HepG2 (cell line): ENCODE results near the gene PSMG4. TPM values are rescaled to one million over a fixed set of nuclear protein-coding genes. Genes with fewer than 3 reads are reported as not detected.

Experiments used
- ATAC-seq: fragments of 200-7000 bp; cut with Tn5 transposase; 3 replicates; pipeline ENCODE4 v1.9.1; 2020; ENCODE audit warnings: mild to moderate bottlenecking, moderate library complexity
- BruUV-seq: library from RNA; stranded (reverse); fragments of 400-500 nt; replicated peaks from 2 replicates; lab custom pipeline; 2021; lab: Mats Ljungman, UMichigan
- CTCF ChIA-PET: fragments of 300-600 bp; formaldehyde crosslinking; extraction: SDS; loops from one replicate; lab custom pipeline; 2021; ENCODE audit warnings: low total read pairs, inconsistent platforms, low intra/inter-chr PET ratio; lab: Yijun Ruan, JAX
- POLR2A ChIA-PET: fragments of 350-600 bp; sonication (Branson Sonifier 250); formaldehyde crosslinking; loops from one replicate; lab custom pipeline; 2020; ENCODE audit warnings: antibody characterized with exemption, inconsistent platforms; lab: Yijun Ruan, JAX
- DNase-seq: peaks from one replicate; pipeline ENCODE4 v3.0.0-alpha.2; 2015; ENCODE audit warnings: low spot score
- FAIRE-seq: peaks from 3 replicates; lab custom pipeline; 2011; peaks lifted over from hg19 to GRCh38; lab: Jason Lieb, UNC
- H2AFZ ChIP-seq: one replicate; pipeline ENCODE4 v1.6.1; 2011; ENCODE audit warnings: low read length, inconsistent platforms
- H3K27ac ChIP-seq: fragments of 300-600 bp; 3 replicates; pipeline ENCODE4 v1.8.0; 2011; ENCODE audit warnings: mixed run types, mild to moderate bottlenecking, mixed read lengths, low read length, inconsistent platforms; ENCODE audit not compliant: insufficient read depth; ENCODE audit errors: extremely low read length
- H3K27me3 ChIP-seq, 2 experiments: fragments of 200-600 bp in 1 of 2; 2 replicates in 1 of 2; 3 replicates in 1 of 2; pipeline versions ENCODE4 v1.6.0 to v1.8.0; 2011; ENCODE audit warnings: low read length in 2 of 2, mild to moderate bottlenecking in 2 of 2, moderate library complexity in 2 of 2, inconsistent platforms in 1 of 2; ENCODE audit not compliant: insufficient read depth in 2 of 2, control insufficient read depth in 1 of 2
- H3K36me3 ChIP-seq, 2 experiments: fragments of 200-600 bp in 1 of 2; replicated peaks in 1 of 2; 2 replicates in 1 of 2; 3 replicates in 1 of 2; pipeline versions ENCODE4 v1.5.1 to v1.8.0; 2011; ENCODE audit warnings: low read length in 2 of 2, inconsistent platforms in 1 of 2; ENCODE audit not compliant: insufficient read depth in 2 of 2, control insufficient read depth in 1 of 2
- H3K4me1 ChIP-seq: 2 replicates; pipeline ENCODE4 v1.5.1; 2012; ENCODE audit warnings: low read length, inconsistent platforms; ENCODE audit not compliant: insufficient read depth
- H3K4me2 ChIP-seq: 2 replicates; pipeline ENCODE4 v1.6.0; 2011; ENCODE audit warnings: low read depth, low read length, inconsistent platforms
- H3K4me3 ChIP-seq, 3 experiments: fragments of 200-600 bp in 1 of 3; sonication (generic), shearing (Covaris generic) in 1 of 3; replicated peaks in 1 of 3; 2 replicates each; pipeline ENCODE4 v1.5.1; 2011 to 2016; ENCODE audit warnings: low read length in 3 of 3, inconsistent platforms in 2 of 3, low read depth in 2 of 3, mild to moderate bottlenecking in 2 of 3, control low read depth in 1 of 3, mixed read lengths in 1 of 3; ENCODE audit not compliant: insufficient read depth in 1 of 3
- H3K79me2 ChIP-seq: one replicate; pipeline ENCODE4 v1.6.1; 2011; ENCODE audit warnings: low read length, inconsistent platforms; ENCODE audit not compliant: insufficient read depth
- H3K9ac ChIP-seq: 2 replicates; pipeline ENCODE4 v1.6.0; 2011; ENCODE audit warnings: mild to moderate bottlenecking, low read depth, low read length, inconsistent platforms; ENCODE audit not compliant: insufficient read depth
- H3K9me3 ChIP-seq: 2 replicates; pipeline ENCODE4 v1.5.1; 2012; ENCODE audit warnings: mild to moderate bottlenecking, low read length
- H4K20me1 ChIP-seq: 2 replicates; pipeline ENCODE4 v1.6.0; 2011; ENCODE audit warnings: inconsistent platforms, mild to moderate bottlenecking, low read length, moderate library complexity; ENCODE audit not compliant: insufficient read depth
- BATF2 ChIP-seq: sonication (generic); formaldehyde crosslinking; IDR thresholded peaks from 2 replicates; pipeline ENCODE4 v1.8.0; 2022; ENCODE audit warnings: mild to moderate bottlenecking, missing genetic modification reagents, moderate library complexity
- EEA1 ChIP-seq: sonication (generic); formaldehyde crosslinking; IDR thresholded peaks from 2 replicates; pipeline ENCODE4 v1.5.1; 2020; ENCODE audit warnings: mild to moderate bottlenecking, missing genetic modification reagents, borderline replicate concordance
- FOSL2 ChIP-seq: sonication (generic); formaldehyde crosslinking; IDR thresholded peaks from 2 replicates; pipeline ENCODE4 v1.4.0; 2020; ENCODE audit warnings: missing genetic modification reagents
- PAX8 ChIP-seq: sonication (generic); formaldehyde crosslinking; IDR thresholded peaks from 2 replicates; pipeline ENCODE4 v1.8.0; 2022; ENCODE audit warnings: mild to moderate bottlenecking, missing genetic modification reagents, borderline replicate concordance
- RFX5 ChIP-seq: IDR thresholded peaks from 2 replicates; pipeline ENCODE4 v1.6.1; 2011; ENCODE audit warnings: low read depth, low read length, improper control_type of control experiment
- RORA ChIP-seq: sonication (generic); formaldehyde crosslinking; IDR thresholded peaks from 2 replicates; pipeline ENCODE4 v1.5.0; 2020; ENCODE audit warnings: mild to moderate bottlenecking, missing genetic modification reagents, moderate library complexity
- SMAD3 ChIP-seq: sonication (generic); formaldehyde crosslinking; IDR thresholded peaks from 2 replicates; pipeline ENCODE4 v1.4.0; 2020; ENCODE audit warnings: missing genetic modification reagents
- SSRP1 ChIP-seq: IDR thresholded peaks from 2 replicates; pipeline ENCODE4 v1.6.1; 2016; ENCODE audit warnings: control low read depth
- TFDP1 ChIP-seq: IDR thresholded peaks from 2 replicates; pipeline ENCODE4 v1.6.1; 2016; ENCODE audit warnings: missing compliant biosample characterization, missing genetic modification reagents, borderline replicate concordance
- THAP11 ChIP-seq: IDR thresholded peaks from 2 replicates; pipeline ENCODE4 v1.6.1; 2016; ENCODE audit warnings: missing biosample characterization, missing genetic modification reagents
- TMF1 ChIP-seq: sonication (generic); formaldehyde crosslinking; IDR thresholded peaks from 2 replicates; pipeline ENCODE4 v1.8.1; 2022; ENCODE audit warnings: low read depth, missing genetic modification reagents
- YY1 ChIP-seq: IDR thresholded peaks from 2 replicates; pipeline ENCODE4 v1.6.1; 2011; ENCODE audit warnings: low read length, low read depth, moderate library complexity, mild to moderate bottlenecking; ENCODE audit not compliant: insufficient read depth, insufficient replicate concordance
- ZBTB33 ChIP-seq: sonication (generic); formaldehyde crosslinking; IDR thresholded peaks from 2 replicates; pipeline ENCODE4 v1.4.0; 2020; ENCODE audit warnings: missing genetic modification reagents
- ZNF451 ChIP-seq: sonication (generic); formaldehyde crosslinking; IDR thresholded peaks from 2 replicates; pipeline ENCODE4 v1.5.0; 2020; ENCODE audit warnings: mild to moderate bottlenecking, missing genetic modification reagents
- ZNF546 ChIP-seq: sonication (generic); formaldehyde crosslinking; conservative IDR thresholded peaks from 2 replicates; pipeline ENCODE4 v1.8.1; 2023; ENCODE audit warnings: mild to moderate bottlenecking, missing genetic modification reagents
- ZNF605 ChIP-seq: sonication (generic); formaldehyde crosslinking; IDR thresholded peaks from 2 replicates; pipeline ENCODE4 v1.8.0; 2022; ENCODE audit warnings: mild to moderate bottlenecking, missing genetic modification reagents
- ZNF619 ChIP-seq: sonication (generic); formaldehyde crosslinking; IDR thresholded peaks from 2 replicates; pipeline ENCODE4 v1.4.0; 2020; ENCODE audit warnings: mild to moderate bottlenecking, missing genetic modification reagents
- ZNF724P ChIP-seq: sonication (generic); formaldehyde crosslinking; IDR thresholded peaks from 2 replicates; pipeline ENCODE4 v1.8.0; 2022; ENCODE audit warnings: missing genetic modification reagents, borderline replicate concordance
- ZNF737 ChIP-seq: sonication (generic); formaldehyde crosslinking; IDR thresholded peaks from 2 replicates; pipeline ENCODE4 v1.5.0; 2020; ENCODE audit warnings: missing genetic modification reagents, mild to moderate bottlenecking, borderline replicate concordance
- ZNF841 ChIP-seq: sonication (generic); formaldehyde crosslinking; IDR thresholded peaks from 2 replicates; pipeline ENCODE4 v1.8.1; 2023; ENCODE audit warnings: missing genetic modification reagents, borderline replicate concordance
- WGBS: methylation state at CpG from one replicate; pipeline ENCODE4 v1.1.6; 2017; ENCODE audit warnings: low lambda C conversion rate; 5-methylcytosine and 5-hydroxymethylcytosine counted together
- in situ Hi-C: cut with HindIII; loops from 2 replicates; pipeline ENCODE4 v1.10.0; 2017; ENCODE audit warnings: low pct_unique_long_range_greater_than_20kb; ENCODE audit not compliant: extremely low pct_ligation_motif_present
- intact Hi-C: fragments of 100-400 bp; cut with micrococcal nuclease; formaldehyde crosslinking; loops from one replicate; pipeline ENCODE4 v1.10.0; 2022; ENCODE audit not compliant: unreplicated experiment
- polyA plus RNA-seq, 8 experiments: library from polyadenylated mRNA; depleted of rRNA in 3 of 8; stranded (reverse) in 7 of 8; unstranded in 1 of 8; fragments of >200 nt; fragmentation: Illumina TruSeq in 4 of 8; extraction: Trizol in 4 of 8; gene quantifications; 2 replicates each; pipeline versions ENCODE4 v1.2.1 to v1.2.3, GENCODE V29; 2011 to 2016; ENCODE audit warnings: low read depth in 4 of 8, missing spikeins in 1 of 8, mixed read lengths in 1 of 8; ENCODE audit not compliant: insufficient read depth in 1 of 8
- total RNA-seq, 5 experiments: library from RNA; depleted of rRNA; stranded (reverse); fragments of >200 nt; fragmentation: Illumina TruSeq; extraction: Trizol; gene quantifications; 2 replicates each; pipeline ENCODE4 v1.2.3, GENCODE V29; 2016; ENCODE audit warnings: low read depth in 1 of 5
- TF ChIP-seq, protein P1 (sequence below): sonication (generic); formaldehyde crosslinking; IDR thresholded peaks from 2 replicates; pipeline ENCODE4 v1.8.1; 2023; ENCODE audit warnings: mild to moderate bottlenecking, missing genetic modification reagents

Gene PSMG4
- total and polyA plus RNA-seq, 2 of the 13 experiments (the other 11 are each of a cell fraction or from before 2014, with no cell fraction given) = 28.5 to 32.8 TPM

DNA sequence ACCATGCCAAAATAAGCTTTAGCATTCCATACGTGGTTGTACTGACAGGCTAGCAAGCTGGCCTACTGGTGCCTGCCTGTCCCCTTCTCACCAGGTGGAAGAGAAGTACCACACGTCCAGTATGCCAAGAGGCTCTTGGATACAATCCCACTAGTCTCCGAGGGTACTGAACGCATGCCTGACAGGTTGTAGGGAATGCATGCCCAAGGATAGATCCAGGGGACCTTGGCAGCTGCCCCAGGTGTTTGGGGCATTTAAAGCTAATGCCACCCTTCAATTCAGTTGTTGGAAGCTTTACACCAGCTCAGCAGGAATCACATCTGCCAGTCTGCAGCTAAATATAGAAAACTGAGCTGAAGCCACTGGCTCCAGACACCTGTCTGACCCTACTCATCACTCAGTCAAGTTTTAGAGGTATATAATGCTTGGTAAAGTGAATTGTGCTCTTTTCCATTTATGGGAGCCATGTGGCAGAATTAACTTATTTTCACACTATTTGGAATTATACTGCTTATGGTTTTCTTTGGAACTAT, 36.2 kb upstream of the PSMG4 start:
- no peak for FAIRE-seq
- peaks cover 6% of the 10 kb centered on the region; the same call in 1 of the 2 replicates for H4K20me1 ChIP-seq
- CTCF ChIA-PET = no interaction called here

GRCh38 chr6:3226042-3226441, 32.7 kb upstream of the PSMG4 start:
- Histone ChIP-seq H3K79me2 (no peaks in the 10 kb centered on the region), H3K27ac (no peak overlapping the region), H3K4me3 (peak overlapping the region in 1 of 3 experiments; percentile 7; a peak in 1 of 6 replicates), H3K9me3 (no peaks in the 10 kb centered on the region), H3K27me3 (peaks cover 25 to 56% of the 10 kb centered on the region in 2 experiments), H4K20me1 (peaks cover 6% of the 10 kb centered on the region; the same call in 1 of the 2 replicates), H2AFZ (no peak overlapping the region), H3K9ac (no peak overlapping the region), H3K4me2 (peak overlapping the region; percentile 87; the same call in 1 of the 2 replicates), H3K36me3 (no peaks in the 10 kb centered on the region), H3K4me1 (peaks cover 43% of the 10 kb centered on the region)
- CTCF ChIA-PET = no interaction called here
- FAIRE-seq (no peak), DNase-seq (no peak), ATAC-seq (no peak)
- POLR2A ChIA-PET = interaction anchor here (1.3 kb wide), 1 partner anchor 26 kb away, joined by 3 read pairs; no protein-coding TSS in a partner anchor
- no TSS peak for BruUV-seq
- 85% methylated on average over 10 of the region's 10 CpGs for WGBS
- intact Hi-C loops (no loop called here), in situ Hi-C loops (no loop called here)
- no peak for TF ChIP-seq ZNF451 (CRISPR knock-in tag)
- no peak for TF ChIP-seq PAX8 (CRISPR knock-in tag)
- no peak for TF ChIP-seq TFDP1 (CRISPR knock-in tag)
- TF ChIP-seq ZBTB33 (CRISPR knock-in tag) = no peak
- TF ChIP-seq ZNF724P (CRISPR knock-in tag) = no peak
- TF ChIP-seq, protein P1, sequence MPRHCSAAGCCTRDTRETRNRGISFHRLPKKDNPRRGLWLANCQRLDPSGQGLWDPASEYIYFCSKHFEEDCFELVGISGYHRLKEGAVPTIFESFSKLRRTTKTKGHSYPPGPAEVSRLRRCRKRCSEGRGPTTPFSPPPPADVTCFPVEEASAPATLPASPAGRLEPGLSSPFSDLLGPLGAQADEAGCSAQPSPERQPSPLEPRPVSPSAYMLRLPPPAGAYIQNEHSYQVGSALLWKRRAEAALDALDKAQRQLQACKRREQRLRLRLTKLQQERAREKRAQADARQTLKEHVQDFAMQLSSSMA (CRISPR knock-in tag) = no peak
- TF ChIP-seq FOSL2 = no peak

More for the DNA sequence above, 36.2 kb upstream of the PSMG4 start:
- H3K9ac ChIP-seq = no peak overlapping the region
- H3K4me3 ChIP-seq = no peak overlapping the region
- no peaks in the 10 kb centered on the region for H3K36me3 ChIP-seq
- no peak overlapping the region for H3K4me2 ChIP-seq
- no peak overlapping the region for H3K27ac ChIP-seq
- TF ChIP-seq ZNF841 (no peak), SMAD3 (no peak), ZNF546 (CRISPR knock-in tag) (no peak), TMF1 (CRISPR knock-in tag) (no peak), YY1 (no peak), ZNF724P (CRISPR knock-in tag) (no peak), SSRP1 (CRISPR knock-in tag) (no peak), EEA1 (CRISPR knock-in tag) (no peak), RFX5 (no peak), BATF2 (no peak), ZNF619 (no peak), ZNF605 (CRISPR knock-in tag) (no peak), RORA (no peak), ZNF737 (CRISPR knock-in tag) (no peak), THAP11 (CRISPR knock-in tag) (no peak)
- no peak overlapping the region for H2AFZ ChIP-seq
- no peaks in the 10 kb centered on the region for H3K79me2 ChIP-seq
- no peaks in the 10 kb centered on the region for H3K9me3 ChIP-seq
- H3K4me1 ChIP-seq = peaks cover 14% of the 10 kb centered on the region
- in situ Hi-C loops (no loop called here), intact Hi-C loops (no loop called here)
- peaks cover 19 to 52% of the 10 kb centered on the region in 2 experiments for H3K27me3 ChIP-seq
- WGBS = 7% methylated on average over 4 of the region's 4 CpGs
- POLR2A ChIA-PET = interaction anchor here (0.6 kb wide), 1 partner anchor 60 kb away, joined by 3 read pairs; no protein-coding TSS in a partner anchor
- DNase-seq = no peak
- BruUV-seq = no TSS peak
- no peak for ATAC-seq
